NCI-H146 (cell line): ENCODE data around the gene SGCA.
A peak's percentile ranks its signal among the peaks of the same experiment; 100 is the strongest.

Experiments used
- DNase-seq: peaks from one replicate; lab custom pipeline; 2025; lab: John Stamatoyannopoulos, UW

Gene SGCA

DNA sequence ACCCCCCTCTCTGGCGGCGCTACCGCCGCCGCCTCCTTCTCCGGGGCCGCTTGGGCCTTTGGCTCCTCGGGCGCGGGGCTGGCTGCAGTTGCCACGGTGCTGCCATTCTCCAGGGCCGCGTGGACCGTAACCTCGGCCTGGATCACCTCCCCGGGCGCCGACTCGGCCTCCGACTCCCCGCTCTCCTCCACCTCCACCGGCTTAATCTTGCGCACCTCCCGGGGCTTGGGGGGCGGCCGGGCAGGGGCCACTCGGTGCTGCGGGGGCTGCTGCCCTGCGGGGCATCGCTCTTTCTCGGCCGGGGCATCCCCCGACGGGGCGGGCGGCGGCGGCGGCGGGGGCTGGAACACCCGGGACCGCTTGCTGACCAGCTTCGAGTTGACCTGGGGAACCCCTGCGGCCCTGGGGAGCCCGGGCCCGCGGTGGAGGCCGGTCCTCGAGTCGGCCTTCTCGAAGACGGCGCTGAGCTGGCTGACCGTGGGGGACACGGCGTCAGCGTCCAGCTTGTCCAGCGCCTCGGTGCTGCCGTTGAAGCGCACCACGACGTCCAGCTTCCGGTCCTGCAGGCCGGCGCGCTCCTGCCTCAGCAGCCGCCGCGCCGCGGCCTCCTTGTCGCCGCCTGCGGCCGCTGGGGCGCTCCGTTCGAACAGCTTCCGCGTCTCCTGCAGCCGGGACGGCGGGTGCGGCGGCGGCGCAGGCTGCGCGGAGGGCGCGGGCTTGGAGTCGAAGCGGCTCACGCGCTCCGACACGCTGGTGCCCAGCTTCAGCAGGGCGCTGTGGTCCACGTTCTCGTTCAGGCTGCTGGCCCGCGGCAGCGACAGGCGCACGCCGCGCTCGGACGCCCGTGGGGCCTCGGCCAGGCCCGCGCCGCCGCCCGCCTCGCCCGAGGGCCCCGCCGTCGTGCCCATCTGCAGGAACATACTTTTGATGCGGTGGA lies 16.1 kb upstream of the SGCA start:
- DNase-seq, result peak; percentile 73

DNA sequence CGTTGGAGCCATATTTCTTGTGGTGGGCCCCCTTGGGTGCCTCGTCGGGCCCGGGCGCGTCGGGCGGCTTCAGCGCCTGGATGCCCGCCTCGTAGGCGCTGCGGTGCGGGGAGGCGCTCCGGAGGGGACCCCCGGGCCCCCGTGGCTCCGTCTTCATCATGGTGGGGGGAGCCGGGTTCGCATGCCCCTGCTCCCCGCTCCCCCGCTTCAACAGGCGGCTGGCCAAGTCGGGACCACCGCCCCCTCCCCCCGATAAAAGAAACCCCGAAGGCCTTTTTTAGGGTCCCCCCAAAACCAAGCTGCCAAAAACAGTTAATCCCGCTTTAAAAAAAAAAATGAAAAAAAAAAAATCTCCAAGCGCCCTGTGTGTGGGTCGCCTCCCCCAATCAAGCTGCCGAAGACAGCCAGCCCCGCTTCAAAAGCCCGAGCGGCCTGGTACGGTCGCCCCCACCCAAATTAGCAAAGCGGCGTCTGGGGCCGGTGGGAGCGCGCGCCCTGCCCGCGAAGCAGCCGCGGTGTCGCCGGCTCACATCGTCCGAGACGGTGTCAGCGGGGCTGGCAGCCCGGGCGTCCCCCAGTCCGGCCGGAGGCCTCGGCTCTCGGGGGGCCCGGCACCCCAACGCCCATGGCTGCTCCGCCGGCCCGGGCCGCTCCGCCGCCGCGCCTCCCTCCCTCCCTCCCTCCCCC lies 15.3 kb upstream of the SGCA start, which contains the start of gene PPP1R9B:
PPP1R9B (minus strand) TSS at position 324 of the 687 bp plus-strand sequence; CDS start at position 160, 164 bp downstream.
- no peak for DNase-seq

DNA sequence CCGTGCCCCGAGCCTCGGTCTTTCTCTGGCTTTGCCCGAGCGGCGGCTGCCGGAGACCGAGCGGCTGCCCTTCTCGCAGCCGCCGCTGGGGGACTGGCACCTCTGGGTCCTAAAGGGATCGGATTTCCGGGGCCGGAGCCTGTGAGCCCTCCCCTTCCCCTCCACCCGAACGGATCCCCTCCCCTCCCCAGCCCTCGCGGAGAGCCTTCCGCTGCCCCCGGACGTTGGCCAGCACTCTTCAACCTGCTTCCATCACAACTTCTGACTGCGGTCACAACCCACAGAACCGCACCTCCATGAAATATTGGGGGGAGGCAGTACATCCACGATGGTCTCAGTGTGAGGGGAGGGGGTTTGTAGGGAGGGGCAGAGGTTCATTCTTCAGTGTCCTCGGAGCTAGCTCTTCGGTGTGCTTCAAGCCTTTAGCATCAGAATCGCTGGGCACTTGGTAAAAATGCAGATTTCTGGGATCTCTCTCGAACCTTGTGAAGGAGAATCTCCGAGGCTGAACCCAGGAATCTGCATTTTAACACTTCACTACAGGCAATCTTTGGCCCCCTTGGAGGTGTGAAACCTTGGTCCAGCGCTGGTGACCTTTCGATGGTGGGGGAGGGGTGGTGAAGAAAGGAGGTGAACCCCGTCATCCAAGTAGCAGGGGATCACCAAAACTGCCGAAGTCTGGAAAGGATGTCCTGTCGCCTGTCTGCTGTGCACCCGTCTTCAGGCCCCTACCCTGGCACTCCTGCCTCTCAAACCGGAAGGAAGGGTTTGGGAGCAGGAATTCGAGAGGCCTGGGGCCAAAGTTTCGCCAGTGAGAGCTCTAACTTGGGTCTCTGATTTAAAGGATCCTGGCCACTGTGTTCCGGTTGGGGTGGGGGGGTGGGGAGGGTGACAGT lies 14.5 kb upstream of the SGCA start:
- DNase-seq, result peak; percentile 89

DNA sequence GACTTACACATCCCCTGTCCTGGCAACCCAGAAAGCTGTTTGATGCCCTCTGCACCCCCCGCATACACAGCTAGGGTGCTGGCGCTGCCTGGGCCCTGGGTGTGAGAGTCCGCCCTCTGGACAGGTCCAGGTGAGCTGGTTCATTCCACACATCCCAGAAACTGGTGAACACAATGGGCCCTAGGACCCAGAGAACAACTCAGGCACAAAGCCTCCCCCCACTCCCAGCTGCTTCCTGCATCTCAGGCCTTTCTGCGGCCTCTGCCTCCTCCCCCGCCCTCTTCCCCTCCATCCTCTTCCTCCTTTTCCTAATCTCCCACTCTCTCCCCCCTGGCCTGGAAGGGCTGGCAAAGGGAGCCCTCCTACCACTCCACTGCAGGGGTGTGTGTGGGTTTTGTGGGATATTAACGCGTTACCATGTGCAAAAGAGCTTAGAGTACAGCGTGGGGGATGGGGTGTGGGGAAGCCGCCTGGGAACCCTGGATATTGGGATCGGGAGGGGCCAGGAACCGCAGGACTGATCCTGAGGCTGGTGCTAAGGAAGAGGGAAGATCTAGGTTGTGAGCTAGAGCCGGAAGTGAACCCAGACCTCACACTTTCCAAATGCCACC lies 13.8 kb upstream of the SGCA start:
- DNase-seq, result peak; percentile 86

DNA sequence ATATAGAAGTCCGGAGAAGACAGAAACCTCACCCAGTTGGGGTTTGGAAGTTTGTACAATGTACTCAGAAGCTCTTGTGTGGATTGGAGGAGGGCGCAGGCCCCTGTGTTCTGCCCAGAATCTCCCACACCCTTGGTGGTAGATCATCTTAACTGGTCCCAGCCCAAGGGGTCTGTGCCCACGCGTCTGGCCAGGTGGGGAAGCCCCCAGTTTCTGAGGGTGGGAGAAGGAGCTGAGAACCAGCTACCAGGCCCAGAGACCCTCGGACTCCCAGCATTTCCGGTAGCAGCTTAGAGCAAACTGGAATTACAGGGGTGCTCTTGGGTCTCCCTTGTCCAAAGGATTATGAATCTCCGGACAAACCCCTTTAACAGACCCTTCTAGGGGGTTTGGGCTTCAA lies 13.1 kb upstream of the SGCA start:
- no peak for DNase-seq

DNA sequence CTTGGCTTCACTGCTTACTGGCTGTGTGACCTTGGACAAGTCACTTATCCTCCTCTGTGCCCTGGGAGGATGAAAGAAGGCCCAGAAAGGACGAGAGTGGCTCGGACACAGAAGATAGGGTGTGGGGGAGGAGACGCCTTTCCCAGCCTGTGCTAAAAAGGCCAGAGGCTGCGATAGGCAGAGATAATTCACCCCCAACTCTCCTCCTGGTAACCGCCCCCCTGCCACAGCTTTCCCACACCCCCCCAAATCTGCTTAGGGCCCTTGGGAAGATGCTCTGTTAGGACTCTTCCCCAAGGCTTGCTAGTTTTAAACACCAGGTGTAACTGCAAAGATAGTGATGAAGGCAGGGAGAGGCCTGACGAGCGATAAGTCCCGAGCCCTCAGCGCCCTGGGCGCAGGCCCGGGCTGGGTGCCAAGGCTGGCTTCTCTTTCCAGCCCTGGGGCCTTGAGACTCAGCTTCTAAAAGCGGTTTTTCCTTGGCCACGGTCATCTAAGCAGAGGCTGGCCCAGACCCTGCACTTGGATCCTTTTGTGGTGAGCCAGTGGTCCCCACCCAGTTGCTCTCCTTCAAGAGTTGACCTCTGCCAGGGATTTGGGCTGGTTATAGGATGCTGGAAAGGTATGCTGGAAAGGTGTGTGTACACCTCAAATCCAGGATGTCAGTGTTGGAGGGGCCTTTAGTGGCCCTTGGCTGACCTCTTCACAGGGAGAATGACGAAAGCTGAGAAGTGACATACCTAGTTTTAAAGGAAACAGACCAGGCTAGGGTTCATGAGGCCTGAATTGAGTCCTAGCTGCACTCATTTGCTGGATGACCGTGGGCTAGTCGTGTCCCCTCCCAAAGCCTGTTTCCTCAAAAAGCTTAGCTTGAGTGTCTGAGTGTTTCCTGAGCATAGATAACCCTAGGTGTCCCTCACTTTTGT lies 11.9 kb upstream of the SGCA start:
- DNase-seq, result no peak

DNA sequence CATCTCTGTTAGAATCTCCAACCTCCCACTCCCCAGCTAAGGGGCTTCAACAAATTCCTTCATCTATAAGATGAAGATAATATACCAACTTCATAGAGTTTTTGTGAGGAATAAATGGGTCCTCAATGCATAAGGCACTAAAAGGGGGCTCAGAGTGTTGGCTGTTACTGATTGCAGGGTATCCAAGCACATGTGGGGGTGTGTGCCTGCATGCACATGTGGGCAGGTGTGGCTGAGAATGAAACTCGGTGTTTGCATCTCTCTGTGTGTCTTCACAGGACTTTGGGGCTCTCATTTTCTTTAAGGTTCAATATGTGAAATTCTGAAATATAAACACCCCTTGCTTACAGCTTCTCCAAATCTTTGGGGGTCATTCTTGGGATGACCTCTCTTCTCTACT lies 11.2 kb upstream of the SGCA start:
- no peak for DNase-seq

DNA sequence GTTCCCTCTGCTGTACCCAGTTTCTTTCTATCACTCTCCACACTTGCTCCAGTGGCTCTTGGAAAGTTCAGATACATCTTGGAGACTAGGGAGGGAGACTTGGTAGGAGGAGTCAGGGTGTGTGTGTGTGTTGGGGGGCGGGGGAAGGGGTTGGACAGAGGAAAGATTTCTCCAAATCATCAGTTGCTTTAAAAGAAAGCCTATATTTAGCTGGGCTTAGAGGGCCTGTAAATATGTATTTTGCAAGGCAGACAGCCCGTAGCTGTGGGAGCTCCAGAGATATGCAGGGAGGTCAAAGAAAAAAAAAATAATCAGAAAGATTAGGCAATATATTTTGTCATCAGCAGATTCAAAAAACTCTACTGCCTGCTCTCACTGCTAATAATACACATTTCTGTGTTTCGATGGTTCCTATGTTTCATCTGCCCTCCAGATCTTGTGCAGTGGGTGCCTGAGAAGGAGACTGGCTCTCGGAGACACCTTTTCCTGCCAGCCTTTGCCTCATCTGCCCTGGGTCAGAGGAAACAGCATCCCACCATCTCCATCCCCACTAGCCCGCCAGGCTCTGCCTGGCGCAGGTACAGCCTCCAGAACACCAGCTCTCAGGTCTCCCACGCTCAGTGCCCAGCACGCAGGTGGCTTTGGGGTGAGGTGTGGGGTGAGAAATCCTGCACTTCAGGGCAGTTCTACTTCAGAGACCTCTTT lies 10.5 kb upstream of the SGCA start:
- DNase-seq, result no peak

DNA sequence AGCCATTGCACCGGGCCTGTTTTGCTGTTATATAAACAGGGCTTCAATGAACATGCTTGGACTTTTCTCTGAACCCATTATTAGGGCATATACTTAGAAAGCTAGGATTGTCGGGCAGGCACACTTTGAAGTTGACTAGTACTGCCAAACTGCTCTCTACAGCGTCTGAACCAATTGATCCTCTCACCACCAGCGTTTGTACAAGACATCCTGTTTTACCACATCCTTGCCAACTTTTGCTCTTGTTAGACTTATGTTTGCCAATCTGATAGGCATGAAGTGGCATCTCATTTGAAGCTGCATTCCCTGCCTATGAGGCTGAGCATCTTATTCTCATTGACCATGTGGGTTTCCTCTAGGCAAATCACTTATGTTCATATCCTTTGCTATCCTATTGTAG lies 7.9 kb upstream of the SGCA start:
- no peak for DNase-seq

DNA sequence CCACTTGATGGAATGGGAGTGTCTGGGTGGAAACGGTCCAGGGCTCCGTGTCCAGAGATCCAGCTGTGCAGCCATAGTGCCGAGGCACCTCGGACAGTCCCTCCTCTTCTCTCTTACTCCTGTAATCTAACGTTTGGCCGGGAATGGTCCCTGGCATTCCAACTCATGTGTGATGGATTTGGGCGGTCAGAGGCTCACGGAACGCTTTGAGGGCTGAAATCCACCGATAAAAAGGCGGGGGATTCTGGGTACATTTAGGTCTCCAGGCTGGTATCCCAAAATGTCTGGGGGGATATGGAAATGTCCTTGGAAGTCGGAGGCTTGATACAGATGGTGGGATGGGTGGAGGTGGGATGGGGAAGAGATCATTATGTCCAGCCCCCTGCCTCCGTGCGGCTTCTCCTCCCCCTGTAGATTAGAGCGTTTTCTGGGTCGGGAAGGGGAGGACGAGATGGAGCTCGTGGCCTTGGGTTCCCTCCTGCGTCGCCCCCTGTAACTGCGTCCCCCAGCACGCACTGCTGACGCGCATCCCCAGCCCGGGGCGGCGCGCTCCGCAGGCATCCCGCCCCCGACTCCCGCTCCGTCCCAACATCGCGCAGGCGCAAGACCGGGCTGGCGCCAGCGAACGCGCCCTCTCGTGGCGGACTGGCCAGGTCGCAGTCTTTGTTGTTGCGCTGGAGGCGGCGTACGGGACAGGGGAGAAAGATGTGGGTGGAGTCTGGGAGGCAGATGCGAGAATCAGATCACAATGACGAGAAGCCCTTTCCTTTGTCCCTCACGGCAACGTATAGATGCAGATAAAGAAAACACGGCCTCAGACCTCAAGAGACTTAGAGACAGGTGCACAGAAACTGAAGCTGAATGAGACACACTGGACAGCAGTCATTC lies 4.5 kb upstream of the SGCA start:
- DNase-seq, result peak; percentile 90

DNA sequence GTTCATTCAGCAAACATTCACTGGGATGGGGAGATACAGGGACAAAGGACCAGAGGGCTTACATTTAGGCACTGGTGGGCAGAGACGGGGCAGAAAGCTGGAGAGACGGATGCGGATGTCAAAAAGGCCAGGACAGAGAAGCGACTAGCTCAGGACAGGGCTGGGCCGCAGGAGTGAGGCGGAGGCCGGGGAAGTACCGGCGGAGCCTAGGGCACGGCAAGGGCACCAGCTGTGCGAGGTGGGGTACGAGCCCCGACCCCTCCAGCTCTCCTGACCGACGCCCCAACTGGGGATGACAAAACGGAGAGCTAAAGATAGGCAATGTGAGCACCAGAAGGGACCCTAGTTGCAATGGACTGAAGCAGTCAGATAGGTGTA lies 3.9 kb upstream of the SGCA start:
- DNase-seq, result no peak

DNA sequence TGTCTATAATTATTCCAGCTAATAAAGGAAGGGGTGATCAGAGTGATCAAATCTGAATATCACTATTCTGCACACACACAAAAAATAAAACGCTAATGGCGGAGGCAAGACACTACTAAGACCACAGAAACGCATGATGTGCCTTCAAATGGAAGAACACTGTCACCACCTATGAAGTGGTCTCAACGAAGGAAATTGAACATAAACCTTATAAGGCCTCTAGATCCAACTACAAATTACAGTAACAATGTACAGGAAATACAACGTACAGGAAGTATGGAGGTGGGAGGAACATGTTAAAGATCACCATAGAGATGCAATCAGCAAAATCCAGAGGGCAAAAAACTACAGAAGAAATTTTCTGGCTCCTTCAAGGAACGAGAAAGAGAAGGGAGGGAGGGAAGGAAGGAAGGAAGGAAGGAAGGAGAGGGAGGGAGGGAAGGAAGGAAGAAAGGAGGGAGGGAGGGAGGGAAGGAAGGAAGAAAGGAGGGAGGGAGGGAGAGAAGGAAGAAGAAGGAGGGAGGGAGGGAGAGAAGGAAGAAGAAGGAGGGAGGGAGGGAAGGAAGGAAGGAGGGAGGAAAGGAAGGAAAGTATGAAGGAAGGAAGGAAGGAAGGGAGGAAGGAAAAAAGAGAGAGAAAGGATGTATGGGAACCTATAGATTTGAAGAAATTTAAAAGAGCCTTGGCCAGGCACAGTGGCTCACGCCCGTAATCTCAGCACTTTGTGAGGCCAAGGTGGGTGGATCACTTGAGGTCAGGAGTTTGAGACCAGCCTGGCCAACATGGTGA lies 3.1 kb upstream of the SGCA start:
- no peak for DNase-seq

DNA sequence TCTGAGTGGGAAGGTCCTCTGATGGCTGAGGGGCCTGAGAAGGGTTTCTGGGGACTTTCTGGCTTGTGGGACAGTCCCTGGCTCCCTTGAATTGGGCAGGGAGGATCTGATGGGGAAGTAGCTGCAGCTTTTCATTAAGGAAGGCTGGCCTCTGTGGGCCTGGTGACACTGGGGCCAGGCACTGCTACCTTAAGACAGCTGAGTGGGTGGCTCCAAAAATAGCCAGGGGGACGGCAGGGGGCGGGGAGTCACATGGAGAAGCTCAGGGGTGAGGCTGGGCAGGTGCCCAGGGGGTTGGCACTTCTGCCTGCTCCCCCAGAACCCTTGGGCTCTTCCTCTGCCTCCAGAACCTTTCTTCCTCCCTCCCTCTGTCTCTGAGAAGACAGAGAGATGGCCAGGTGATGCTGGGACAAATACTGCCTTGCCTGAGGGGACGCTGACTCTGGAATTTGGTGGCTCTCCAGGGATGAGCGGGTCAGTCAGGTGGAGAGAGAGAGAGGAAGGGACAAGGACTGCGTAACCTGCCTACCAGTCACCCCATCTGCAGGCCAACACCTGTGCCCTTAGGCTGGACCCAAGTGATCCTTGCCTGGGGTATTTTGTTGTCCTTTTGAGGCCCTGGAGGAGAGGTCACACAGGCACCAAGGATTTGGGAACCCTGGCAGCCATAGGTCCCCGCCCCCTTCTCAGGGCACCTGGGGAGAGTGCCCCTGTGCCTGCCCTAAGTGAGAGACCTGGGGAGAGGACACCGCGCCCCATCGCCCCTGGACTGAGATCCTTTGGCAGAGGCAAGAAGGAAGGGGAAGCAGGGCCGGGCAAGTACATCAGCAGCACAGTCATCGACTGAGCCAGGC lies 1.7 kb upstream of the SGCA start:
- DNase-seq, result no peak

DNA sequence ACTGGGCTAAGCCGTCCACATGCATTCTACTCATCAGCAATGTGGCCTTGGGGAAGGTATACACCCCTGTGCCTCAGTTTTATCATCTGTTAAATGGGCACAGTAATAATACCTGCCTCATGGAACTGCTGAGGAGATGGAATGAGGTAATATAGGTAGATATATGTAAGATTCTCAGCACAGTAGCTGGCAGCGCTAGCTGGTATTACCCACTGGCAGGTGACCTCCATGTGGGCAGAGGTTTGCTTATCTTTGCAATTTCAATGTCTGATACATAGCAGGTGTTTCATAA lies 1.2 kb upstream of the SGCA start:
- DNase-seq, result no peak

DNA sequence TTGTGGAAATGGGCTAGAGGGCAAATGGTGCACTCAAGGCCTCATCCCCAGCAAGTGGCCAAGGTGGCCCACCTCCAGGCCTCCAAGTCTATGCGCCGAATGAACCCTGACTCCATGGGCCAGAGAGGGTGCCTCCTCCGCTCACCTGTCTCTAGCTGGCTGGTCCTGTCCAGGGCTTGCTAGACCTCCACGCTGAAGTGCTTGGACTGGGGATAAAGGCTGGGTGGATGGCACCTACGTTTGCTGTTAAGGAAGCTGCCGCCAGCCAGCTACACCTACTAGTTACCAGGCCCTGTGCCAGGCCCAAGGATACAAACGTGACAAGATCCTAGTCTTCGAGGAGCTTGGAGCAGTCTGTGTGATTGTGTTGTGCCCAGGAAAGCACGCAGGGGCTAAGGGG lies 739 bp upstream of the SGCA start:
- no peak for DNase-seq

DNA sequence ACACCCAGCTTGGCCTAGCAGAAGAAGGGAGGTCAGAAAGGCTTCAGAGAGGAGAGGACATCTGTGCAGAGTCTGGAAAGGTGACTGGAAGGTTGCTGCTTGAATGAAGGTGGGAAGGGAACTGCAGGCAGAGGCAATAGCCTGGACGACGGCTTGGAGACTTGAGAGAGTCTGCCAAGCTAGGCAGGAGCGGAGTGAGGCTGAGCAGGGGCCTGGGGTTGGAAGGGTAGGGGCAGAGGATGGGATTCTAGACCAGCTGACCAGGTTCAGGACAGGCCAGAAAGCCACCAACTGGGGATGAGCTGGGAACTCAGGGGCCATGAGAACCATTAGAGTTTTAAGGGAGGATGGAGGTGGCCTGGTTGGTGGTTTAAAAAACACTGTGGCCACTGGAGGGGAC lies 339 bp upstream of the SGCA start:
- no peak for DNase-seq

DNA sequence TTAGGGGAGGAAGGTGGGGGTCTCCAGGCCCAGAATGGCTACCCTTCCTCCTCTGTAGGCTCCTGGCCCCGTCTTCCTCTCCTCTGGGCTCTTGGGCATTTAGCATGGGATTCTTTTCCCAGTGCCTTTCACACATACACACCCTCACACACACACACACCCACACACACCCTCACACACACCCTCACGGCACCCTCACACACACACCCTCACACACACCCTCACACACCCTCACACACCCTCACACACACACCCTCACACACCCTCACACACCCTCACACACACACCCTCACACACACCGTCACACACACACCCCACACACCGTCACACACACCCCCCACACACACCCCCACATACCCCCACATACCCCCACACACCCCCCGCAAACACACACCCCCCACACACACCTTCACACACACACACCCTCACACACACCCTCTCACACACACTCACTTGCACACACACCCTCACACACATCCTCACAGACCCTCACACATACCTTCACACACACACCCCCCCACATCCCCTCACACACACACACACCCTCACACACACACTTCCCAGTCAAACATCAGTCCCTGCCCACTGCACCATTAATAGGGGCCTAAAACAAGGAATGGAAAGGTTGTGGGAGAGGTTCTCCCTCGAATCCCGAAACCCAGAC lies 845 bp downstream of the SGCA start:
- DNase-seq, result no peak
